T-cell (primary cell): ENCODE data around the gene CTAGE1. TPM values are rescaled to one million over a fixed set of nuclear protein-coding genes. Genes with fewer than 3 reads are reported as not detected.

Source experiments
- ATAC-seq, 4 experiments: fragments of 200-7000 bp in 3 of 4; fragments of 150-1000 bp in 1 of 4; cut with Tn5 transposase; replicated peaks in 1 of 4; 1 replicate in 3 of 4; 2 replicates in 1 of 4; pipeline ENCODE4 v1.10.0; 2021; ENCODE audit warnings: moderate library complexity in 3 of 4, mild to moderate bottlenecking in 2 of 4, moderate number of reproducible peaks in 1 of 4
- CTCF ChIA-PET, 2 donors: fragments of 300-600 bp; sonication (Branson Sonifier 250); formaldehyde crosslinking; loops; one replicate each; lab custom pipeline; 2022; ENCODE audit warnings: antibody characterized with exemption in 2 of 2; lab: Charles Lee
- POLR2A ChIA-PET, 2 donors: fragments of 300-600 bp; sonication (Branson Sonifier 250); formaldehyde crosslinking; loops; one replicate each; lab custom pipeline; 2022; ENCODE audit warnings: antibody characterized with exemption in 2 of 2; lab: Charles Lee
- DNase-seq, 35 experiments: peaks; one replicate each; pipeline versions ENCODE4 v3.0.0 to v3.0.0-alpha.2; 2013 to 2023
- H3K27ac ChIP-seq: one replicate; pipeline ENCODE4 v1.5.1; 2013; ENCODE audit warnings: low read length
- H3K27me3 ChIP-seq, 2 experiments: replicated peaks in 1 of 2; 1 replicate in 1 of 2; 2 replicates in 1 of 2; pipeline versions ENCODE4 v1.6.1 to v1.7.0; 2013; ENCODE audit warnings: low read length in 1 of 2, mixed read lengths in 1 of 2; ENCODE audit not compliant: control insufficient read depth in 2 of 2, insufficient read depth in 2 of 2; ENCODE audit errors: extremely low read depth in 1 of 2
- H3K36me3 ChIP-seq, 2 donors: 1 replicate in 1 of 2; 2 replicates in 1 of 2; pipeline versions ENCODE4 v1.6.1 to v1.7.0; 2013; ENCODE audit warnings: low read length in 1 of 2; ENCODE audit not compliant: control insufficient read depth in 2 of 2, insufficient read depth in 1 of 2; ENCODE audit errors: extremely low read depth in 1 of 2
- H3K4me1 ChIP-seq, 2 experiments: 1 replicate in 1 of 2; 2 replicates in 1 of 2; pipeline versions ENCODE4 v1.6.1 to v1.7.0; 2013; ENCODE audit warnings: low read length in 2 of 2, mixed read lengths in 1 of 2; ENCODE audit not compliant: insufficient read depth in 2 of 2, control insufficient read depth in 1 of 2; ENCODE audit errors: extremely low read depth in 1 of 2
- H3K4me3 ChIP-seq, 2 donors: 1 replicate in 1 of 2; 2 replicates in 1 of 2; pipeline versions ENCODE4 v1.5.1 to v1.7.0; 2013; ENCODE audit warnings: mild to moderate bottlenecking in 2 of 2, low read length in 1 of 2, moderate library complexity in 1 of 2; ENCODE audit not compliant: control insufficient read depth in 1 of 2; ENCODE audit errors: extremely low read depth in 1 of 2
- H3K9me3 ChIP-seq: 2 replicates; pipeline ENCODE4 v1.7.0; 2013
- H3K27ac Mint-ChIP-seq, 2 donors: one replicate each; pipeline ENCODE4 v1.8.0; 2020 to 2021; ENCODE audit warnings: mild to moderate bottlenecking in 2 of 2, mixed read lengths in 2 of 2
- H3K27me3 Mint-ChIP-seq, 2 donors: one replicate each; pipeline ENCODE4 v1.8.0; 2021 to 2022; ENCODE audit warnings: mixed read lengths in 2 of 2
- H3K36me3 Mint-ChIP-seq: one replicate; pipeline ENCODE4 v1.8.0; 2021; ENCODE audit warnings: mixed read lengths
- H3K4me1 Mint-ChIP-seq, 3 donors: one replicate each; pipeline ENCODE4 v1.8.0; 2020 to 2022; ENCODE audit warnings: mixed read lengths in 3 of 3, mild to moderate bottlenecking in 1 of 3
- H3K4me3 Mint-ChIP-seq, 3 donors: one replicate each; pipeline ENCODE4 v1.8.0; 2020 to 2022; ENCODE audit warnings: mild to moderate bottlenecking in 3 of 3, mixed read lengths in 3 of 3, moderate library complexity in 3 of 3
- H3K9me3 Mint-ChIP-seq, 3 donors: one replicate each; pipeline ENCODE4 v1.8.0; 2020 to 2022; ENCODE audit warnings: mixed read lengths in 3 of 3
- WGBS: methylation state at CpG from one replicate; pipeline ENCODE4 v1.1.5; 2013; ENCODE audit warnings: missing lambda C conversion rate; ENCODE audit not compliant: insufficient coverage; 5-methylcytosine and 5-hydroxymethylcytosine counted together
- total RNA-seq, 35 experiments: library from RNA in 6 of 35; stranded (reverse) in 6 of 35; fragments of 120-200 nt in 1 of 35; gene quantifications; one replicate each; pipeline versions ENCODE4 v1.2.1 to v1.2.4 and lab custom pipeline; 2013 to 2026

Gene CTAGE1
- total RNA-seq, 5 donors from 2014 or later (not counting 1 experiment from before 2014, with no cell fraction given) = not detected

- Mint-ChIP-seq H3K4me1 (peaks cover 0 to 2% (median 0%) of the 10 kb centered on the region in 3 donors), H3K36me3 (no peaks in the 10 kb centered on the region), H3K27ac (no peak overlapping the region), H3K27me3 (peaks cover 0 to 4% of the 10 kb centered on the region in 2 donors), H3K9me3 (peaks cover 21 to 26% (median 22%) of the 10 kb centered on the region in 3 donors), H3K4me3 (no peak overlapping the region)
- no peaks in the 10 kb centered on the region for H3K36me3 ChIP-seq
- no peaks in the 10 kb centered on the region for H3K9me3 ChIP-seq
- no peak overlapping the region for H3K4me3 ChIP-seq
- POLR2A ChIA-PET = no interaction called here
- DNase-seq = no peak
- no peak for ATAC-seq
- no peaks in the 10 kb centered on the region for H3K27me3 ChIP-seq
- no peak overlapping the region for H3K27ac ChIP-seq
- H3K4me1 ChIP-seq = no peaks in the 10 kb centered on the region
- WGBS = 40% methylated on average over 1 of the region's 4 CpGs
- CTCF ChIA-PET = no interaction called here
Measured at GRCh38 chr18:22446911-22447310, 29.2 kb upstream of the CTAGE1 start.

DNA sequence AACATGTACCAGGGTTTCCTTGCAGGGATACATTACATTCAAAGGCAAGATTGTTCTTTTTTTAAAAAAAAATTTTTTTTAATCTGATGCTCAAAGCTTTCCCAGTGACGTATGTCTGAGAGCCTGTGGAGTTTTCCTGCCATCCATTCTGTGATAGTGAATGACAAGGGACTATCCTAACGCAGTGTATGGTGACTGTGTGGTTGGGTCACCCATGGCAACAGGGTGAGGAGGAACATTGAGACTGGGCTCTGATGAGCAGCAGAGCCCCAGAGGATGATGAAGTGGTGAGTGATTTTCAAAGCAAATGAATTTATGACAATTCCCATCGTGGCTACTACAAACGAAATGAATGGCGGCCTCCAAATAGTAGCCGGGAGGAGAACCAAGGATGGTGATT lies 28.6 kb upstream of the CTAGE1 start:
- H3K27ac ChIP-seq = no peak overlapping the region
- H3K36me3 Mint-ChIP-seq = no peaks in the 10 kb centered on the region
- no peak overlapping the region for H3K4me3 Mint-ChIP-seq
- ATAC-seq (no peak), DNase-seq (no peak)
- H3K4me3 ChIP-seq = no peak overlapping the region
- H3K27me3 ChIP-seq = no peaks in the 10 kb centered on the region
- H3K9me3 Mint-ChIP-seq = peaks cover 21 to 26% (median 22%) of the 10 kb centered on the region in 3 donors
- no peaks in the 10 kb centered on the region for H3K36me3 ChIP-seq
- H3K9me3 ChIP-seq = no peaks in the 10 kb centered on the region
- H3K4me1 ChIP-seq = no peaks in the 10 kb centered on the region
- H3K27ac Mint-ChIP-seq = no peak overlapping the region
- H3K27me3 Mint-ChIP-seq = peaks cover 0 to 4% of the 10 kb centered on the region in 2 donors
- WGBS = 92% methylated on average over 6 of the region's 6 CpGs
- H3K4me1 Mint-ChIP-seq = peaks cover 0 to 2% (median 0%) of the 10 kb centered on the region in 3 donors
- POLR2A ChIA-PET = no interaction called here
- CTCF ChIA-PET = no interaction called here

- no peak overlapping the region for H3K4me3 Mint-ChIP-seq
- Histone ChIP-seq H3K27ac (no peak overlapping the region), H3K4me1 (no peaks in the 10 kb centered on the region), H3K4me3 (no peak overlapping the region), H3K27me3 (no peaks in the 10 kb centered on the region), H3K36me3 (no peaks in the 10 kb centered on the region), H3K9me3 (no peaks in the 10 kb centered on the region)
- no peaks in the 10 kb centered on the region for H3K4me1 Mint-ChIP-seq
- ATAC-seq (no peak), DNase-seq (no peak)
- H3K27me3 Mint-ChIP-seq = peaks cover 0 to 4% of the 10 kb centered on the region in 2 donors
- ChIA-PET POLR2A (no interaction called here), CTCF (no interaction called here)
- peaks cover 0 to 4% (median 2%) of the 10 kb centered on the region in 3 donors for H3K9me3 Mint-ChIP-seq
- H3K27ac Mint-ChIP-seq = no peak overlapping the region
- no peaks in the 10 kb centered on the region for H3K36me3 Mint-ChIP-seq
Measured at GRCh38 chr18:22441638-22442037, 23.9 kb upstream of the CTAGE1 start.

DNA sequence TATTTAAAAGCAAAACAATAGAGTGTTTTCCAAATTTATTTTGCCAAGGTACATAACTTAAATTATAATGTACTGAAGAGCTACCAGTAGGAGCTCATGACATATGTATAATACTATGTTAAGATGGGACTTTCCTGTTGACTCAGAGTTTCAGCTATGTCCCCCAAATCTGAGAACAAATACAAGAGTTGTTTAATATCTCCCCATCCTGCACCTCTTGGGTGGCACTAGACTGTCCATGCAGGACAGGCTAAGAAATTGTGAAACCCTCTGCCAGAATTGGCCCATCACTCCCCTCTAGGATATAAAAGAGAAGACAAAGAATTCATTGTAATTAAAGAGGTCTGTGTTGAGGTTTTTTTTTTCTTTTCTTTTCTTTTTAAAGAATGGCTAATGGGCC lies 21.7 kb upstream of the CTAGE1 start:
- no peak overlapping the region for H3K4me3 ChIP-seq
- ATAC-seq (no peak), DNase-seq (no peak)
- Mint-ChIP-seq H3K4me3 (no peak overlapping the region), H3K36me3 (no peaks in the 10 kb centered on the region), H3K27ac (no peak overlapping the region), H3K27me3 (no peaks in the 10 kb centered on the region), H3K9me3 (peaks cover 0 to 4% (median 2%) of the 10 kb centered on the region in 3 donors), H3K4me1 (no peaks in the 10 kb centered on the region)
- H3K27me3 ChIP-seq = no peaks in the 10 kb centered on the region
- H3K36me3 ChIP-seq = no peaks in the 10 kb centered on the region
- no peaks in the 10 kb centered on the region for H3K9me3 ChIP-seq
- ChIA-PET POLR2A (interaction anchor here in 1 of 2 donors (0.7 kb wide), 1 partner anchor 61 kb away, joined by 3 read pairs; no protein-coding TSS in a partner anchor), CTCF (no interaction called here)
- H3K27ac ChIP-seq = no peak overlapping the region
- no peaks in the 10 kb centered on the region for H3K4me1 ChIP-seq

DNA sequence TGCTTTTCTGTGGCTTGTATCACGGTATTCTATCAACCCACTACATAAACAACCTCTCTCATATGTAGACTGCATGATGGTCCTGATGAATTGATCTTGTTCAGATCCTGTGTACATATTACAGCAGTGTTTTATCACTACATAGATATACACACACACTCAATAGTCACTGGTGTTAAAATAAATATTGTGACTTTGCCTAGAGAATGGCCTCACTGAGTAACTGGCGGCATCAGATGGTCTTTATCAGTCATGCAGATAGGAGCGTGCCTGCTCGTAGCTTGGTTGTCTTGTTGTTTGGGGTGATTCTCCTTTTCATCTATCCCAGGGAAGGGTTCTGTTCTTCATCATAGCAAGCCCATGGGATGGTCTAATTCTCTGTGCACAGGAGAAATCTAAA lies 18.4 kb upstream of the CTAGE1 start:
- no peak overlapping the region for H3K27ac Mint-ChIP-seq
- no peak overlapping the region for H3K4me3 Mint-ChIP-seq
- ChIA-PET POLR2A (no interaction called here), CTCF (no interaction called here)
- Histone ChIP-seq H3K36me3 (no peaks in the 10 kb centered on the region), H3K27ac (no peak overlapping the region), H3K27me3 (no peaks in the 10 kb centered on the region), H3K9me3 (no peaks in the 10 kb centered on the region), H3K4me3 (no peak overlapping the region), H3K4me1 (no peaks in the 10 kb centered on the region)
- no peaks in the 10 kb centered on the region for H3K4me1 Mint-ChIP-seq
- no peaks in the 10 kb centered on the region for H3K27me3 Mint-ChIP-seq
- no CpG with 5 or more reads among the region's 4 CpGs for WGBS
- DNase-seq (no peak), ATAC-seq (no peak)
- no peaks in the 10 kb centered on the region for H3K36me3 Mint-ChIP-seq
- H3K9me3 Mint-ChIP-seq = peaks cover 0 to 2% (median 0%) of the 10 kb centered on the region in 3 donors

- Mint-ChIP-seq H3K9me3 (peaks cover 0 to 2% (median 0%) of the 10 kb centered on the region in 3 donors), H3K27me3 (no peaks in the 10 kb centered on the region), H3K4me1 (no peaks in the 10 kb centered on the region), H3K4me3 (no peak overlapping the region), H3K27ac (no peak overlapping the region), H3K36me3 (no peaks in the 10 kb centered on the region)
- H3K9me3 ChIP-seq = no peaks in the 10 kb centered on the region
- no peak overlapping the region for H3K4me3 ChIP-seq
- 71% methylated on average over 3 of the region's 5 CpGs for WGBS
- H3K27ac ChIP-seq = no peak overlapping the region
- no peaks in the 10 kb centered on the region for H3K27me3 ChIP-seq
- DNase-seq (no peak), ATAC-seq (no peak)
- POLR2A ChIA-PET = no interaction called here
- CTCF ChIA-PET = no interaction called here
- H3K36me3 ChIP-seq = no peaks in the 10 kb centered on the region
- peaks cover 0 to under 1% of the 10 kb centered on the region in 2 experiments for H3K4me1 ChIP-seq
Measured at GRCh38 chr18:22434973-22435608, 17.4 kb upstream of the CTAGE1 start.
